Osteocyte (in vitro differentiated cells): ENCODE results near the gene KCNQ5. TPM values are rescaled to one million over a fixed set of nuclear protein-coding genes. Genes with fewer than 3 reads are reported as not detected.

Experiments
- DNase-seq: peaks from one replicate; pipeline ENCODE4 v3.0.0; 2021; ENCODE audit warnings: mixed read lengths; ENCODE audit not compliant: unreplicated experiment; ENCODE audit errors: extremely low spot score
- H3K27ac Mint-ChIP-seq: one replicate; pipeline ENCODE4 v1.8.0; 2021; ENCODE audit warnings: mild to moderate bottlenecking, mixed read lengths; ENCODE audit not compliant: unreplicated experiment
- H3K27me3 Mint-ChIP-seq: one replicate; pipeline ENCODE4 v1.8.0; 2021; ENCODE audit warnings: mixed read lengths; ENCODE audit not compliant: unreplicated experiment
- H3K36me3 Mint-ChIP-seq: one replicate; pipeline ENCODE4 v1.8.0; 2021; ENCODE audit warnings: mixed read lengths; ENCODE audit not compliant: unreplicated experiment
- H3K4me1 Mint-ChIP-seq: one replicate; pipeline ENCODE4 v1.8.0; 2021; ENCODE audit warnings: mixed read lengths; ENCODE audit not compliant: unreplicated experiment
- H3K4me3 Mint-ChIP-seq: one replicate; pipeline ENCODE4 v1.8.0; 2021; ENCODE audit warnings: mild to moderate bottlenecking, moderate library complexity, mixed read lengths; ENCODE audit not compliant: unreplicated experiment
- H3K9me3 Mint-ChIP-seq: one replicate; pipeline ENCODE4 v1.8.0; 2021; ENCODE audit warnings: mixed read lengths; ENCODE audit not compliant: unreplicated experiment
- CTCF ChIP-seq: fragments of 200-600 bp; sonication (generic); IDR thresholded peaks from 2 replicates; pipeline ENCODE4 v1.5.0; 2021; ENCODE audit warnings: antibody characterized with exemption, mild to moderate bottlenecking, moderate library complexity
- total RNA-seq: library from RNA; stranded (reverse); gene quantifications from 2 replicates; pipeline ENCODE4 v1.2.1, GENCODE V29; 2021

KCNQ5 gene
- total RNA-seq, 1 donor from 2014 or later = 7.2 TPM

- no peak overlapping the region for H3K4me3 Mint-ChIP-seq
- no peaks in the 10 kb centered on the region for H3K4me1 Mint-ChIP-seq
- H3K36me3 Mint-ChIP-seq = peaks cover under 1% of the 10 kb centered on the region
- no peak for TF ChIP-seq CTCF
- no peaks in the 10 kb centered on the region for H3K27me3 Mint-ChIP-seq
- DNase-seq = no peak
- H3K27ac Mint-ChIP-seq = no peak overlapping the region
- H3K9me3 Mint-ChIP-seq = peaks cover 3% of the 10 kb centered on the region
Observed at GRCh38 chr6:73116330-73116729, 494.5 kb downstream of the KCNQ5 start.

GRCh38 chr6:73121421-73121993 lies 499.6 kb downstream of the KCNQ5 start:
- H3K27me3 Mint-ChIP-seq = no peaks in the 10 kb centered on the region
- TF ChIP-seq CTCF = peak; percentile 36
- DNase-seq = no peak
- H3K27ac Mint-ChIP-seq = no peak overlapping the region
- H3K4me3 Mint-ChIP-seq = no peak overlapping the region
- H3K36me3 Mint-ChIP-seq = peaks cover 8% of the 10 kb centered on the region
- peaks cover 3% of the 10 kb centered on the region for H3K9me3 Mint-ChIP-seq
- no peaks in the 10 kb centered on the region for H3K4me1 Mint-ChIP-seq

GRCh38 chr6:73123632-73124329 lies 501.9 kb downstream of the KCNQ5 start:
- no peak overlapping the region for H3K4me3 Mint-ChIP-seq
- H3K4me1 Mint-ChIP-seq = no peaks in the 10 kb centered on the region
- TF ChIP-seq CTCF = no peak
- H3K9me3 Mint-ChIP-seq = peaks cover 3% of the 10 kb centered on the region
- H3K27me3 Mint-ChIP-seq = no peaks in the 10 kb centered on the region
- no peak overlapping the region for H3K27ac Mint-ChIP-seq
- peaks cover 8% of the 10 kb centered on the region for H3K36me3 Mint-ChIP-seq
- no peak for DNase-seq

- no peaks in the 10 kb centered on the region for H3K9me3 Mint-ChIP-seq
- no peaks in the 10 kb centered on the region for H3K27me3 Mint-ChIP-seq
- H3K36me3 Mint-ChIP-seq = peaks cover 3% of the 10 kb centered on the region
- peaks cover 21% of the 10 kb centered on the region for H3K4me1 Mint-ChIP-seq
- H3K27ac Mint-ChIP-seq = no peak overlapping the region
- DNase-seq = peak; percentile 95
- TF ChIP-seq CTCF = peak; percentile 99
- no peak overlapping the region for H3K4me3 Mint-ChIP-seq
Observed at GRCh38 chr6:73129653-73130443, 508.0 kb downstream of the KCNQ5 start.

GRCh38 chr6:73131706-73132105 lies 509.8 kb downstream of the KCNQ5 start:
- Mint-ChIP-seq H3K4me3 (no peak overlapping the region), H3K9me3 (peaks cover 5% of the 10 kb centered on the region), H3K4me1 (peaks cover 21% of the 10 kb centered on the region), H3K27ac (no peak overlapping the region), H3K27me3 (no peaks in the 10 kb centered on the region), H3K36me3 (no peaks in the 10 kb centered on the region)
- no peak for TF ChIP-seq CTCF
- no peak for DNase-seq
